GM10847 (cell line): Measurements from ENCODE around the gene COL23A1.

ENCODE experiments used
- POLR2A ChIP-seq: IDR thresholded peaks from 2 replicates; pipeline ENCODE4 v1.6.1; 2011; ENCODE audit not compliant: insufficient read length; ENCODE audit errors: extremely low read depth

The COL23A1 gene

DNA sequence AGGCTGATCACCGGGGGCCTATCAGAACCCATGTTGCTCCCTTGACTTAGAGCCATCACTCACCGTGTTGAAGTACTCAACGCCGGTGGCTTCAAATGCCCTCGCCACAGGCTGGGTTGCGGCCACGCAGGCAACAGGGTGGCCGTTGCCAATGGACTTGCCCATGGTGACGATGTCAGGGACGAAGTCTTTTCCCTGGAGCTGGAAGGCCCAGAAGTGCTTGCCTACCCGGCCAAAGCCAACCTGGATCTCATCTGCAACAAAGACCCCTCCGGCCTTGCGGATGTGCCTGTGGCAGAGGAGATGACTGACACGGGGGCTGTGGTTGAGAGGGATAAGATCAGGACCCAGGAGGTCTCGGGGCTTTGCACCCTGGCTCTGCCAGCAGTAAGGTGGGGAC lies 367.9 kb downstream of the COL23A1 start:
- no peak for TF ChIP-seq POLR2A

DNA sequence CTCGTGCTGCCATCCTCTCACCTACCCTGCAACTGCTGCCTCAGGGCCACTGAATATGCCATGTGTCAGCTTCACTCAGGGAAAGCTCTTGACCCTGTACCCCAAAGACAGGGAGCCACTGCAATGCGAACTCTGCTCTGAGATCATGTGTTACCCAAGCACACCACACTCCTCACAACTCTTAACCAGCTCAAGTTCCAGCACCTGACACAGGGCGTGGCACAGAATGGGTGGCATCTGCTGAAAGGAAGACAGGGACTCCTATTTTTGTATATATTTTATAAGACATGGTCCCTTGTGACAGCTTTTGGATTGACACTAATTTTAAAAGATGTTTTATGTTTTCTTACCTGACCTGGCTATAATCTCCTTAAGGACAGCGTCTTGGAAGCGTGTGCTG lies 368.3 kb downstream of the COL23A1 start:
- no peak for TF ChIP-seq POLR2A

DNA sequence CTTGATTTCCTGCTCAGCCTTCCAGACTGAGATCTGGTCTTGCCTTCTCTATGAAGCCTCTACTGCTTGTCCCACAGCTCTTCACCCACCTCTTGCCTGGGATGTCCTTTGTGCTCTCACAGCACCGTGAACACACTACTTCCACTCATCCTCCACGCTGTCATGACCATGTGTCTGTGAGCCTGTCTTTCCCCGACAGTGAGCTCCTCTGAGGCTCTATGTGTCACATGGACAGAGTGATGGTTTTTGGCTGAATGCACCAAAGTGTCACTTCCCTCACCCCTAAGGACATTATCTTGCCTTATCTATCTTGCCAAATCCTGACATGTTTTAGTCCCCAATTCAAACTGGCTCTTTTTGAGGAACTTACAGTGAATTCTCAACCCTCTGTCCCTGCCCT lies 368.9 kb downstream of the COL23A1 start:
- TF ChIP-seq POLR2A: no peak

DNA sequence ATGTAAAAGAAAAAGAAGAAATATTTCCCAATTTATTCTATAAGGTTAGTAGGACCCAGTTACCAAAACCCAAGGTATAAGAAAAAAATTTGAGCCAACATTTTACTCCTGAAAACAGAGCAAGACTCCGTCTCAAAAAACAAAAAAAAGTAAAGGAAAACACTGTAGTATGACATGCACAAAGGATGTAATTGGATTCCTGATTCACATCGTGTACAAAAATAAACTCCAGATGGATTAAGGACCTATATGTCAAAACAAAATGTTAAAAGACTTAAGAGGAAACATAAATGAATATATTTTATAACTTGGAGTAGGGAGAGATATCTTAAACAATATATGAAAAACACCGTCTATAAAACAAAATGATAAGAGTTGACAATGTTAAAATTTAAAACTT lies 371.4 kb downstream of the COL23A1 start:
- no peak for TF ChIP-seq POLR2A

DNA sequence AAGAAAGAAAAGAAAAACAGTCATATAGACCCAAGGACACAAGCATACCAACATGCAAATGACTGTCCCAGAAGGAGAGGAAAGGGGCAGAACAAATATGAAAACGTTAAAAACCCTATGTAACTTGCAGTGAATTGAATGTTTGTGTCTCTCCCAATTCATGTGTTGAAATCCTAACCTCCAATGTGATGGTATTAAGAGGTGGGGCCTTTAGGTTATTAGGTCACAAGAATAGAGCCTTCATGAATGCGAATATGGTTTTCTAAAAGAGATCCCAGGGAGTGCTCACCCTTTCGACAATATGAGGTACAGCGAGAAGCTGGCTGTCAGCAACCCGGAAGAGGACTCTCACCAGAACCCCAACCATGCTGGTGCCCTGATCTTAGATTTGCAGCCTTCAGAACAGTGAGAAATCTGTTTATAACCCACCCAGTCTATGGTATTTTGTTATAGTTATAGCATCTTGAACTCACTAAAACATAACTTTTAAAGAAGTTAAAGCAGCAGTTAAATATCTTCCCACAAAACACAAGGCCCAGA lies 371.9 kb downstream of the COL23A1 start:
- no peak for TF ChIP-seq POLR2A

DNA sequence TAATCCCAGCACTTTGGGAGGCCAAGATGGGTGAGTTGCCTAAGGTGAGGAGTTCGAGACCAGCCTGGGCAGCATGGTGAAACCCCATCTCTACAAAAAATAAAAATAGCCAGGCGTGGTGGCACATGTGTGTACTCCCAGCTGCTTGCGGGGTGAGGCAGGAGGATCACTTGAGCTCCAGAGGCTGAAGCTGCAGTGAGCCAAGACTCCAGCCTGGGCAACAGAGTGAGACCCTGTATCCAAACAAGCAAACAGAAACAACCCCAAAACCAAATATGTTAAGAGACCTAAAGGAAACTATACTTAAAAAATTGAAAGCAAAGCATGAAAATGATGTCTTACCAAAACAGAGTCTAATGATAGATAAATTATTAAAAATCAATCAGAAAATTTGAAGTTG lies 373.4 kb downstream of the COL23A1 start:
- TF ChIP-seq POLR2A: no peak

DNA sequence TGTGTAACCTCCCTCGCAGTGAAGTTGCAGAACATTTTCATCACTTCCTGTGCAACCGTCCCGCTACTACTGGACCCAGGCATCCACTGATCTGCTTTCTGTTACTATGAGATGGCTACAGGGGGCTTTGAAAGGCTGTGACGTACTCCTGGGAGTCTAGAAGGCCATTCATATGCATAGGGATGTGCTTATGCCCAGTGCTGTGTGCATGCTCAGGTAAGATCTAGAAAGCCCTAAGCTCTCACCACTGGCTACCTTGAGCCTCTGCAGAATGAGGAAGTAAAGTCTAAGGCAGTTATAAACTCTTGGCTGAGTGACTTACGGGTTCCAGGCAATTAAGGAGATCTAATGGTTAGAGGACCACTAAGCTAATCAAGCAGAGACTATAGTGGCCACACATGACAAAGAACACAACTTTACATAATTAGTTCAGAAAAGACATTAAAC lies 374.1 kb downstream of the COL23A1 start:
- no peak for TF ChIP-seq POLR2A

DNA sequence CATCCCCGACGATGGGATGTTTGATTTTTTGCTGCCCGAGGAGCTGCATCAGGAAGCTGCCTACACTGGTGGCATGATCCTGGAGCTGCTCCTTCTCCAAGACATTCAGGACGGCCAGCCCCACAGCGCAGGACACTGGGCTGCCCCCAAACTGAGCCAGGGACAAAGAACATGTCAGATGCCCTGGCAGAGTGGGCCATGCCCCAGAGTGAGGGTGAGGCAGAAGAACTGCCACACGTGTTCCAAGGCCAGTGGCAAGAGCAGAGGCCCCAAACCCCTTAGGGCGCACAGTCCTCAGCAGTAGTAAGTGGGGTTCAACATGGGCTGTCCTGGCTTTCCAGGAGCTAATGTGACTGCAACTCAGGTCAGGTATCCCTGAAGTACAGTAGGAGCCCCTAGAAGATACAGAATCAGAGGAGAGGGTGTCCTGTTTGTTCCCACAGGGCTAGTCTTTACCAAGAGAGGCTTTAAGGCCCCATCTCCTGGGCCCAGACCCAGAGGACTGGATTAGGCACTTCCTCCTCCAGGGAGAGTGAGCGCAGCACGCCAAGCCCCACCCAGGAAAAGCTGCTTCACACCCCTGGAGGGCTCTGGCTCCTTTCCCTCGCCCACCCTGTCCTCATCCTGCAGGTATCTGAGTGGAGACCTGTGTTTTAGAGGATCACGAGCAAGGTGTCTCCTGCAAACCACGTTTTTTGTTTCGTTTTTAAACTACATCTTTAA lies 374.8 kb downstream of the COL23A1 start:
- no peak for TF ChIP-seq POLR2A

DNA sequence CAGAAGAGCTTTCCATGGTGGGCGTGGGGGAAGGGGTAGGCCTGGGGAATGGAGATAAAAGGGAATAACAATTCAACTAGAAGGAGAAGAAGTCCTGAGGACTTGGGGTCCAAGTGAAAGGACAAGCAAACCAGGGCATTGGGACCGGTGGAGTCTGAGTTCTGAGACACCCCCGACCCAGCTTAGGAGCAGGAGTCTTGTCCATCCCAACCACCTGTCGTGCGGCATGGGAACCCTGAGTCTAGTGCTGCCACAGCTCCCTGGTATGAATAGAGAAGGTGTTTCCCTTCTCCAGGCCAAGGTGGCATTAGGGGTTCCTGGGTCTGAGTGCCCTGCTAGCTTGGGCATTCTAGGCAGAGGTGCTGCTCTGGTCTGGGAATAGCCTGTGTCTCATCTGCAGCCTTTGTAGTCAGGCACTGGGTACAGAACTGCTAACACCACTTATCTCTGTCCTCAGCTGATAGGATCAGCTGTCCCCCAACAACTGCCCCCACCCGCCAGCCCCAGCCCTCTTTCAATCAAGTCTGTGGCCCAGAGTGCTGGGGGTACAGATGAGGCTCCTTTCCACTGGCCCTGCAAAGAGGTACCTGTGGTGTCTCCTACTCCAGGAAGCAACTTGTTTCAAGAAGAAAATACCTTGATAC lies 375.9 kb downstream of the COL23A1 start:
- TF ChIP-seq POLR2A: no peak

DNA sequence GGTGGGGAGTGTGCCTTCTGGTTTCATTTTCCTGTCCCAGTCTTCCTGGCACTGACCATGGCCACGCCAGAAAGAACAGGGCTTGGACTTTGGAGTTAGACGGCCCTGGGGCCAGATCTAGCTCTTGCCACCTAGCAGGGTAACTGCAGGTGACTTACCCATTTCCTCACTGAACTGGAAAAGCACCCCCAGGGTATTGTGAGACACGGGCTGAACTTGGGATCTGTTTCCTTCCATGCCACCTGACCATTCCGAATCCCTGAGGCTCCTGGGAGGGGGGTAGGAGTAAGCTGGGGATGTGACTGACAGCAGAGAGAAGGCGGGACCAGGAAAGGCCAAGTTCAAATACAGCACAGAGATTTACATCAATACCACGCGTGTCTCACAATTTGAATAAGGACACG lies 376.4 kb downstream of the COL23A1 start:
- no peak for TF ChIP-seq POLR2A

DNA sequence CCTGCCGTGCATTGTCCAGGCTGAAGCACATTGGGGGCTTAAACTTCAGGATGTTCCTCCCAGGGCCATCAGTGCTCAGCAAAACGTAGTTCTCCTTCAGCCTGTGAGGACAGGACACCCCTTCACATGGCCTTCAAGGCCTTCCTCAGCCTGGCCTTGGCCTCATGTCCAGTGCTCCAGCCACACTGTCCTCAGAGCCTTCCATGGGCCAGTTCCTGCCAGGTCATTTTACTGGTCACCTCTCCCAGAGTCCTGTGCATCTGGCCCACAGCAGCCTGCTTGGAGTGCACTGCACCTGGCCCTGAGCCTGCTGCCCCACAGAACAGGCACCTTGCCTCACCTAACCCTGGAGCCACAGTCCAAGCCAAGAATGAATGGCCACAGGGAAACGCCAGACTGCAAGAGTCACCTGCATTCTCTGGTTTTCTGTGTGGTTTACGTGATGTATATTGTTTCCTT lies 377.2 kb downstream of the COL23A1 start:
- peak; percentile 6 for TF ChIP-seq POLR2A

DNA sequence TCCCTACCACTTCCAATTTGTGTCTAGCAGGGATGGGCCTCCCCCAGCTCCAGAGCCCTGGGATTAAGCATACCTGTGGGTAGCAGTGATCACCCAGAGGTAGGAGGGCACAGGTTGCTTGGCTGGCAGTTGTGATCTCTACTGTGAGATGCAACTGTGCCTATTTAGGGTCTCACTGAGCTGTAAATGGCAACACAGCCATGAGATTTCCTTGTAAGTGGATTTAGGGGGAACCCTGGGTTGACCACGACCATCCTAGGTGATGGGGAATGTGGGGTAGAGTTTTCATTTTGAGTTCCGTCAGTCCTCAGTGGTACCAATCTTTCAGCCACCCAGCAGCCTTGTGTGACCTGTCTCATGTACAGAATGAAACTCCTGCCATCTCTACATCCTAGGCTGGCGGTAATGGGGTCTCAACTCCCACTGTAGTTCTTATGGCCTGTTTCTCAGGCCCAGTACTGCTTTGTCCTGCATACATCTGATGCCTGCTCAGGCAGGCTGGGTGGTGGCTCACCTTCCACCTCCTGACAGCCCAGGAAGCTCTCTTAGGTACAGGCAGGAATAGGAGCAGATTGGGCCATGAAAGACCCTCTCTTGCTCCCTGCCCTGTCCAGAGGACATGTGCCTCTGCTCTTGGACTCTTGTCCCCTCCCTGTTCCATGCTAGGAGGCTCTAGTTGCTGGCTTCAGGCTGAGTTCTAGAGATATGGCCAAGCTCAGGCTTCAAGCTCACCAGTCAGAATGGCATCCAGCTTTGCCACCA lies 377.8 kb downstream of the COL23A1 start:
- peak; percentile 9 for TF ChIP-seq POLR2A

DNA sequence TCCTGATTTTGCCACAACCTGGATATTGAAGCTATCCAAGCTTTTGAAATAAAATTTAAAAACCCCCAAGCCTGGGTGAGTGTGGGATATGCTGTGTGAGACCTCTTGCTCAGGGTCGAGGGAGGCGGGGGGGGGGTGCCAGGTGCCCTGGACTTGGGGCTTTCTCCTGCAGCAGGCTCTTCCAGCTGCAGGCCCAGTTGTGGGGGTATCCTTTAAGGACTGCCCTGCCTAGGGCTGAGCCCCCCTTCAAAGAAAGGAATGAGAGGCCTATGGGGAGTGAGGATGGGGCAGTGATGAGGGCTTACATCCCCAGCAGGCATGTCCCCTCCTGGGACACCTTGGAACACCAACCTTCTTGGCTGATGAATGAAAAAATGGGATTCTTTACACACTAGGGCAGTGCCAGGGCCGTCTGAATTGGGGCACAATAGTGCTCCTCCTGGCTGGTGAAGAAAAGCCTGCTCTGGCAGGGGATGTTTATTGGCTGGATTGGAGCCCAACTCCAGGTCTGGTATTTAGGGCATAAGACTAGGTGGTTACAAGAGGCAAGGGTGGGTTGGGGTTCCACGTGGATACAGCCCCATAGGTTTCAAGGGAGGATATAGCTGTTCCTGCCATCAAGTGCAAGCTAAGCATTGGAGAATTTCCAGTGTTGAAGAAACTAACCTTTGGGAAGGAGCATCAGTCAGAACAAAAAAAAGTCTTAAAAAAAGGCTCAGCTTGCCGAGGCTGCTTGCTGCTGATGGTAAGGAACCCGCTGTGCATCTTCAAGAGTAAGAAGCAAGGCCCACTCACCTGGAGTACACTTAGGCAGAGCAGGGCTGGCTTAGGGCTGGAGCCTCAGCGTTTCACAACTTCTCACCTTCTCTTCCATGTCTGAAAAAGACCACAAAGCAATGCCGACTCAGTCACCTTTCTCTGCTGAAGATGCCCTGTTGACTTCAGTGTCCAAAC lies 378.8 kb downstream of the COL23A1 start:
- TF ChIP-seq POLR2A: no peak

DNA sequence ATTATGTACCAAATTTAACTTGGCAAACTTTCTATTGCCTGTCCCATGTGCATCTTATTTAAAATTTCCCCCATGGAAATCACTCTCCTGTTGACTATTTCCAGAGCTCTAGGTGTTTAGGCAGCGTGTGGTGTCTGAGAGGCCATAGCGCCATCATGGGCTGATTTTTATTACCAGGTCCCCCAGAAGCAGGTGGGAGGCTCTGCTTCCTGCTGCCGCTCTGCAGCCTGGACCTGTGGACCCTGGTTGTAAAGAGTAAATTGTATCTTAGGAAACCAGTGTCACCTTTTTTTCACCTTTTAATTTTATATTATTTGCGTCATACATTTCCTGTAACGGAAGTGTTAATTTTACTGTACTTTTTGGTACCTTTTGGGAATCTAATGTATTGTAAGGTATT lies 379.5 kb downstream of the COL23A1 start:
- TF ChIP-seq POLR2A: no peak
